HG03457 (cell line): ENCODE data around the gene PIKFYVE.
"Not testable (repeated sequence)": the region's sequence is repeated elsewhere in the genome, so short reads cannot be mapped to it uniquely, and the experiment has no call there.

ENCODE experiments used
- ATAC-seq: cut with Tn5 transposase; IDR thresholded peaks from one replicate; pipeline ENCODE4 v1.9.1; 2021; ENCODE audit warnings: moderate number of reproducible peaks; ENCODE audit not compliant: unreplicated experiment

Gene PIKFYVE

GRCh38 chr2:208254871-208255556, 11.0 kb upstream of the PIKFYVE start, which contains the start of gene IDH1:
Gene IDH1 (minus strand): TSS chr2:208255071. CDS start chr2:208251551, 3,520 bp downstream.
- ATAC-seq: peak; percentile 70

DNA sequence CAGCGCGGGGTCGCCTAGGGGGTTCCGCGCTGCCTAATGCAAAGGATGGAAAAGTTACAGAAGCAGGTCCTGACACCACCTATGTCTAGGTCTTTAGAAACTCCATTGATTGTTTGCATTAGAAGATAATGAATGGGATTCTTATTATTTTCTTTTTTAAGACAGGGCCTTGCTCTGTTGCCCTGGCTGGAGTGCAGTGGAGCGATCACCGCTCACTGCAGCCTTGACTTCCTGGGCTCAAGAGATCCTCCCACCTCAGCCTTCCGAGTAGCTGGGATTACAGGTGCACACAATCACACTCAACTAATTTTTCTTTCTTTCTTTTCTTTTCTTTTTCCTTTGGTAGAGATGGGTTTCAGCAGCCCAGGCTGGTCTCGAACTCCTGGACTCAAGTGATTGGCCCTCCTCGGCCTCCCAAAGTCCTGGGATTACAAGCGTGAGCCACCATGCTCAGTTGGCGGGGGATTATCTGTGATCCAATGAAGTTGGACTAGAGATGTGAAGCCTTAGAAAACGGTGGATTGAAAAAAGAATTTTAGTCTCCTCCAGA, 10.4 kb upstream of the PIKFYVE start:
- peak; percentile 16 for ATAC-seq

- no peak for ATAC-seq
Observed at GRCh38 chr2:208256192-208256782, 9.8 kb upstream of the PIKFYVE start.

GRCh38 chr2:208256849-208257813, 8.9 kb upstream of the PIKFYVE start:
- not testable (repeated sequence) for ATAC-seq

GRCh38 chr2:208265371-208265800, 669 bp upstream of the PIKFYVE start:
- ATAC-seq: peak; percentile 39

GRCh38 chr2:208266553-208266893, 468 bp downstream of the PIKFYVE start:
- ATAC-seq: peak; percentile 6

GRCh38 chr2:208266936-208267335, 881 bp downstream of the PIKFYVE start:
- ATAC-seq: no peak

GRCh38 chr2:208267526-208267925, 1.5 kb downstream of the PIKFYVE start:
- ATAC-seq: not testable (repeated sequence)

DNA sequence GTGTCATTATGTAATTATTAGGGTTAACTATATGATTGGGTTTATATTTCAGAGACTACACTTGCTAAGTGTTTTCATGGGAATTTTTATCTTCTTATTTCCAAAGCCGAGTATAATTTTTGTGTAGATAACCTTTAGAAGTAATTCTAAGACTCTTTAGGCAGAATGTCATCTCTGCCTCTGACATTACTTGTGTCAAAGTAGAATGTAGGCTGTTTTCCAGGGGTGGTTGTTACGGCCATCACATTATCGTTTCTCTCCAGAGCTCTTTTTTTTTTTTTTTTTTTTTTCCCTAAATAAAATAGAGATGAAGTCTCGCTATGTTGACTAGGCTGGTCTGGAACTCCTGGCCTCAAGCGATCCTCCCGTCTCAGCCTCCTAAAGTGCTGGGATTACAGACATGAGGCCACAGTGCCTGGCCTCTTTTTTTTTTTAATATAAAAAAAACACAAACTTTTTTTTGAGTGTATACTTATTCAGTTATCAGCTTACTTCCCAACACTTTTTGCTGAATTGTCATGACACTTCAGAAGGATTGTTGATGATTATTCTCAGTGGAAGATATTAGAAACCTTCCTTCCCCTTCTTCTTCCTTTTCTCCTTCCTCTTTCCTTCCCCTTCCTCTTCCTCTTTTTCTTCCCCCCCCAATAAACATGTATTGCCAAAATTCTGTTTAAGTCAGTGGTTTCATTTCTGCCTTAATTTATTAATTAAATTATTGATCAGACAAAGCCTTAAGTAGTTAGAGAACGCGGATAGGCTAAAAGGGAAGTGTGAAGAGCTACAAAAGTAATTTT, 2.3 kb downstream of the PIKFYVE start:
- ATAC-seq: no peak

DNA sequence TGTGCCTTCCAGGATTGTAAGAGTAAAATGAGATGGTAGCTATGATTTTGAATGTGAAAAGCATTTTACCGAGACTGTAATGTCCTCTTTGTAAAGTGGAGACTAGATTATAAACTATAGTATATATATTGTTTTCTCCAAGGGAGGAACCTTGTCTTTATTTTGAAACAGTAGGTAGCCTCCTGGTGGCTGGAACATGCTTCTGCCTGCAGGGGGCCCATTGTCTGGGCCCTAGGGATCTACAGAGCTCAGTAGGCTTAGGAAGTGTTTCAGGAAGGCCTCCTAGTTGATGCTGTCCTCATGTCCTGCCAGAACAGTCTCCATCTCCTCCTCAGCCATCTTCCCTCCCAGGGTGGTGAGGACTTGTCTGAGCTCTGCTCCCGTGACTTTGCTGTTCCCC, 3.0 kb downstream of the PIKFYVE start:
- no peak for ATAC-seq

DNA sequence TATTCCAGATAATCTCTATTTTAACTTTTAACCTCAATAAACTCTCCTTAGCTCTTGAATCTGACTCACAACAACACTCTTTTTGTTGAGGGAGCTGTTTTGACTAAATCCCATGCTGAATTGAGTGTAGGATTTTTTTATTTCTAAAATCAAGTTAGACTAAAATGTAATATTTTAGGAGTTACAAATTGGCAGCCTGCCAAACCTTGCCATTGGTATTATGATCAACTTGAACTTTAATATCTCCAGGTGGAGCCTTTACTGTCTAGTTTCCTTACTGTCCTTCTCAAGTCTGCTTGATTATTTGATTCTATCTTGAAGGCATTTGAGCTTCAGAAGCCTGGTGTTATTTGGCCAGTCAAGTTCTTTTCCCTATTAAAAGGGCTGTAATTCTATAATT, 8.7 kb downstream of the PIKFYVE start:
- ATAC-seq: no peak

- no peak for ATAC-seq
Observed at GRCh38 chr2:208278549-208278948, 12.5 kb downstream of the PIKFYVE start.

- no peak for ATAC-seq
Observed at GRCh38 chr2:208279236-208279635, 13.2 kb downstream of the PIKFYVE start.

DNA sequence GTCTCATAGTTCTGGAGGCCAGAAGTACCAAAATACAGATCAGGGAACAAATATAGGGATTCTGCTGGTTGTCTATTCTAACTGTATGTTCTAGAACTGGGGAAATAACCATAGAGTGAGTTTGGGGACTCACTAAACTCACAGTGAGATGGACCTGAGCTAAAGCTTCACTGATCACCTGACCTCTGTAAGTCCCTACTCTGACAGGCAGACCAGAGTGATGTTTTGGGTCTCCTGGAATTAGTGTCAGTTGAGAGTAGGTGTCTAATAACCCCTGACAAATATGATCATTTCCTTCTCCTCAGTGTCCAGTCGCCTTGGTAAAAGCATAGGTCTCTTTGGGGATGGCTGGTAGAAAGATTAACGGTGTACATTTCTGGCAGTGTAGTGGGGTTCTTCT, 14.2 kb downstream of the PIKFYVE start:
- no peak for ATAC-seq

DNA sequence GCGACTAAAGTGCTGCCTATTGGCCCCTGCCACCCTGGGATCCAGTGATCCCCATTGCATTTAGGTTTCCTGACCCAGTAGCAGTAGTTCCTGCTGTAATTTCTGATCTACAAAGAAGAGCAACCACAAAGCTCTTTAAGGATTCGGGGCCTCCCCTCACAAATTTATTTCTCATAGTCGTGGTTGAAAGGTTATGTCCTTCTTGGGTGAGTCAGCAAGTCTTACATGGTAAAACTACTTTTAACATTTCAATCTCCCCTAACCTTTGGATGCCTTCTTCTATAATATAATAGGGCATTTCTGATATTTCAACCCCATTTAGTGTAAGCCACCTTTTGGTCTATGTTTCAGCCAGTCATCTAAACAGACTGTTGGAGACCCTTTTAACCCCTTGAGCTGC, 14.9 kb downstream of the PIKFYVE start:
- no peak for ATAC-seq

DNA sequence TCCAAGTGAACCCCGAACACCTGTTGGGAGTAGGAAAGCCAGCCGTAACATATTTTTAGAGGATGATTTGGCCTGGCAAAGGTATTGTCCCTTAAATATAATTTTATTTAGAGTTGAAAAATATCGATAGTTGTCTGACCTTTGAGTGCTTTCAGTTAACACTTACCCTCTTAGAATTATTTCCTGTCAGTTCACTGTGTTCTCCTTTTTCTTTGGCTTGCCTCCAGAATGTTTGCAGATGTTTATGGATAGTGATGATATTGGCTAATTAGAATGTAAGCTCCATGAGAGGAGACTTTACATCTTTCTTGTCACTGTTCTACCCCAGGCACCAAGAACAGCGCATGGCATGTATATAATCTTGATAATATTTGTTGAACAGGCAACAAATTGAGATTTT, 19.8 kb downstream of the PIKFYVE start:
- ATAC-seq: no peak

DNA sequence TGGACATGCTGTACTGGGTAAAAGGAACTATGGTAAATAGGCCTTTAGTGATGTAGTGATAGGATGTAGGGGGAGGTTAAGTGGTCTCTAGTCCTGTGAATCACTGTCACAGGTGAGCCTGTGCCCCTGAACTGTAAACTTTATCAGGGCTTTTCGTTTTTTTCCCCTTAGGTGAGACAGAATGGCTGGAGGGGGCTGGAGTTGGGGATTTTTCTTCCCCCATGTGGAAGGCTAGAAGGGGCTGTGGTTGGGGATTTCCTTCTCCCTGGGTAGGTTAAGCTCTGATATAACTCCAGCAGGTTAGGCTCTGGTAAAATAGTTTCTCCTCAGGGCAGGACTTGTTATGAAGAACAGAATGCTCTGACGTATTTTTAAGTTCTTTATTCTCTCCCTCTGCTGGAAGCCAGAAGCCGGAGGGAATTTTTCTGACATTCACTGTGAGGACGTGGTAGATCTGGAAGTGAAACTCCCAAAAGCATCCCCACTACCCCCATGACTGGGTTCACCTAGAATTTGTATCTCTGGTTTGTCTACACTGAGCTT, 28.5 kb downstream of the PIKFYVE start:
- ATAC-seq: no peak

DNA sequence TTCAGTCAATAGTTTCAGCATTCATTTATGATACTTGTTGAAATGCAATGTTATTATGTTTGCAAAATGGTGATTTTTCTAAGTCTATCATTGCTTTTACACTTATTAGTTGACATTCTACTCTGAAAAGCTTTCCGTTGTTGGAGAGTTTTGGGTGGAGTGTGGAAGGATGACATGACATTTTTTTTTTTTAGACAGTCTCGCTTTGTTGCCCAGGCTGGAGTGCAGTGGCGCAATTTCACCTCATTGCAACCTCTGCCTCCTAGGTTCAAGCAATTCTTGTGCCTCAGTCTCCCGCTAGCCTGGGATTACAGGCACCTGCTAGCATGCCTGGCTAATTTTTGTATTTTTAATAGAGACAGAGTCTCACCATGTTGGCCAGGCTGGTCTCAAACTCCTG, 29.8 kb downstream of the PIKFYVE start:
- no peak for ATAC-seq

GRCh38 chr2:208296610-208297009, 30.6 kb downstream of the PIKFYVE start:
- no peak for ATAC-seq

- no peak for ATAC-seq
Observed at GRCh38 chr2:208297961-208298360, 31.9 kb downstream of the PIKFYVE start.
